Adrenal gland (tissue), 5 donors: ENCODE measurements around the gene SLC22A2.

Experiments used
- POLR2A ChIP-seq, 2 donors: fragments of 450-650 bp; IDR thresholded peaks; one replicate each; pipeline ENCODE4 v1.6.1; 2017; ENCODE audit warnings: antibody characterized with exemption in 2 of 2, mild to moderate bottlenecking in 2 of 2, moderate library complexity in 1 of 2
- TF ChIP-seq, protein P1 (sequence below), 6 experiments: fragments of 450-650 bp in 4 of 6; fragments of 200-600 bp in 2 of 6; sonication (generic) in 1 of 6; IDR thresholded peaks; 1 replicate in 5 of 6; 2 replicates in 1 of 6; pipeline versions ENCODE4 v1.5.1 to v1.8.0; 2016 to 2021; ENCODE audit warnings: antibody characterized with exemption in 6 of 6, mild to moderate bottlenecking in 2 of 6, moderate library complexity in 1 of 6
- donor health status: DM: no; HTN: no; CAD: no.

DNA sequence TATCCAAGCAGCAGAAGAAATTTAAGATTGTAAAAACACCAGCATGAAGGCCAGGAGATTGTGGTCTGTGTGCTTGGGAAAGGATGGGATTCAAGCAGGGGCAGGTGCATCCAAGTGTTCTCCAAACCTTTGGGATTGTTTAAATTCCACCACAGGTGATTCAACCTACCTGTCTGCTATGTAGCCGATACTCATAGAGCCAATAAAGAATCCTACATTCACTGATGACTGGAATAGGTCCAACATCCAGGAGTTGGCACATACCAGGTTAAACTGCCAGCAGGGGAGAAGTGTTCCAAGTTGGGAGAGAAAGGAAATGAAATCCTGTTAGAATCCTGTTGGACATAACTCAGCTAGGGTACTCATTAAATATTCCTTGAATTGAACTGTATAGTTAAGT, 2.2 kb downstream of the SLC22A2 start:
- TF ChIP-seq, protein P1, sequence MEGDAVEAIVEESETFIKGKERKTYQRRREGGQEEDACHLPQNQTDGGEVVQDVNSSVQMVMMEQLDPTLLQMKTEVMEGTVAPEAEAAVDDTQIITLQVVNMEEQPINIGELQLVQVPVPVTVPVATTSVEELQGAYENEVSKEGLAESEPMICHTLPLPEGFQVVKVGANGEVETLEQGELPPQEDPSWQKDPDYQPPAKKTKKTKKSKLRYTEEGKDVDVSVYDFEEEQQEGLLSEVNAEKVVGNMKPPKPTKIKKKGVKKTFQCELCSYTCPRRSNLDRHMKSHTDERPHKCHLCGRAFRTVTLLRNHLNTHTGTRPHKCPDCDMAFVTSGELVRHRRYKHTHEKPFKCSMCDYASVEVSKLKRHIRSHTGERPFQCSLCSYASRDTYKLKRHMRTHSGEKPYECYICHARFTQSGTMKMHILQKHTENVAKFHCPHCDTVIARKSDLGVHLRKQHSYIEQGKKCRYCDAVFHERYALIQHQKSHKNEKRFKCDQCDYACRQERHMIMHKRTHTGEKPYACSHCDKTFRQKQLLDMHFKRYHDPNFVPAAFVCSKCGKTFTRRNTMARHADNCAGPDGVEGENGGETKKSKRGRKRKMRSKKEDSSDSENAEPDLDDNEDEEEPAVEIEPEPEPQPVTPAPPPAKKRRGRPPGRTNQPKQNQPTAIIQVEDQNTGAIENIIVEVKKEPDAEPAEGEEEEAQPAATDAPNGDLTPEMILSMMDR (IDR thresholded peaks at IDR 0.05) = no peak
- no peak for TF ChIP-seq POLR2A (IDR thresholded peaks at IDR 0.05)
